Natural killer cell (primary cell): ENCODE data around the gene HOXC6. TPM values are rescaled to one million over a fixed set of nuclear protein-coding genes. Genes with fewer than 3 reads are reported as not detected.

ENCODE experiments used
- ATAC-seq, 3 donors: fragments of 150-1000 bp in 2 of 3; fragments of 200-7000 bp in 1 of 3; cut with Tn5 transposase; 1 replicate in 1 of 3; 2 replicates in 2 of 3; pipeline ENCODE4 v1.10.0; 2021; ENCODE audit warnings: mild to moderate bottlenecking in 2 of 3, moderate library complexity in 2 of 3
- DNase-seq, 2 donors: peaks; one replicate each; pipeline versions ENCODE4 v3.0.0 to v3.0.0-alpha.2; 2013 to 2021; ENCODE audit warnings: mixed read lengths in 1 of 2
- H3K27ac ChIP-seq: one replicate; pipeline ENCODE4 v1.5.1; 2013; ENCODE audit warnings: mild to moderate bottlenecking, low read length
- H3K27me3 ChIP-seq: one replicate; pipeline ENCODE4 v1.6.1; 2013; ENCODE audit warnings: low read length; ENCODE audit not compliant: control insufficient read depth, insufficient read depth
- H3K36me3 ChIP-seq: one replicate; pipeline ENCODE4 v1.6.1; 2013; ENCODE audit warnings: low read length; ENCODE audit not compliant: control insufficient read depth, insufficient read depth
- H3K4me1 ChIP-seq: one replicate; pipeline ENCODE4 v1.6.1; 2013; ENCODE audit warnings: low read length; ENCODE audit not compliant: control insufficient read depth, insufficient read depth
- H3K4me3 ChIP-seq: one replicate; pipeline ENCODE4 v1.5.1; 2013; ENCODE audit warnings: low read length
- H3K9me3 ChIP-seq: one replicate; pipeline ENCODE4 v1.6.1; 2013; ENCODE audit warnings: low read length; ENCODE audit not compliant: control insufficient read depth, insufficient read depth
- H3K27ac Mint-ChIP-seq, 2 donors: one replicate each; pipeline ENCODE4 v1.8.0; 2022; ENCODE audit warnings: mild to moderate bottlenecking in 2 of 2, mixed read lengths in 2 of 2, moderate library complexity in 1 of 2
- H3K27me3 Mint-ChIP-seq, 2 donors: one replicate each; pipeline ENCODE4 v1.8.0; 2022; ENCODE audit warnings: low read depth in 2 of 2, mixed read lengths in 2 of 2
- H3K36me3 Mint-ChIP-seq: one replicate; pipeline ENCODE4 v1.8.0; 2022; ENCODE audit warnings: mixed read lengths
- H3K4me1 Mint-ChIP-seq, 2 donors: one replicate each; pipeline ENCODE4 v1.8.0; 2022; ENCODE audit warnings: mixed read lengths in 2 of 2
- H3K4me3 Mint-ChIP-seq: one replicate; pipeline ENCODE4 v1.8.0; 2022; ENCODE audit warnings: mild to moderate bottlenecking, moderate library complexity, mixed read lengths
- H3K9me3 Mint-ChIP-seq, 2 donors: one replicate each; pipeline ENCODE4 v1.8.0; 2022; ENCODE audit warnings: mixed read lengths in 2 of 2
- CTCF ChIP-seq: fragments of 200-600 bp; IDR thresholded peaks from one replicate; pipeline ENCODE4 v1.8.0; 2022; ENCODE audit warnings: antibody characterized with exemption
- WGBS: methylation state at CpG from one replicate; pipeline ENCODE4 v1.1.7; 2013; ENCODE audit warnings: missing lambda C conversion rate; ENCODE audit not compliant: insufficient coverage; 5-methylcytosine and 5-hydroxymethylcytosine counted together
- intact Hi-C: fragments of 100-400 bp; cut with micrococcal nuclease; formaldehyde crosslinking; loops from one replicate; pipeline ENCODE4 v1.14.2; 2022
- total RNA-seq, 4 donors: library from RNA; stranded (reverse); fragments of 120-200 nt in 1 of 4; gene quantifications; one replicate each; pipeline versions ENCODE4 v1.2.3 to v1.2.4, GENCODE V29; 2013 to 2022

The HOXC6 gene
- total RNA-seq, 3 donors from 2014 or later (not counting 1 experiment from before 2014, with no cell fraction given): not detected

GRCh38 chr12:53980802-53981496 is 47.3 kb upstream of the HOXC6 start:
- intact Hi-C loops: loop anchor here (10.0 kb wide), 1 partner anchor 186 kb away; no protein-coding TSS in a partner anchor
- no peak overlapping the region for H3K4me3 ChIP-seq
- DNase-seq (no peak), ATAC-seq (no peak)
- H3K4me1 Mint-ChIP-seq: peaks cover 15 to 20% of the 10 kb centered on the region in 2 donors
- H3K36me3 ChIP-seq: no peaks in the 10 kb centered on the region
- H3K4me3 Mint-ChIP-seq: no peak overlapping the region
- no peak overlapping the region for H3K27ac ChIP-seq
- H3K9me3 ChIP-seq: peaks cover 5% of the 10 kb centered on the region
- 20% methylated on average over 14 of the region's 15 CpGs for WGBS
- H3K9me3 Mint-ChIP-seq: no peaks in the 10 kb centered on the region
- no peaks in the 10 kb centered on the region for H3K36me3 Mint-ChIP-seq
- peaks cover 82% of the 10 kb centered on the region for H3K27me3 ChIP-seq
- peaks cover 17% of the 10 kb centered on the region for H3K4me1 ChIP-seq
- H3K27me3 Mint-ChIP-seq: peaks cover 82 to 89% of the 10 kb centered on the region in 2 donors
- no peak for TF ChIP-seq CTCF
- H3K27ac Mint-ChIP-seq: no peak overlapping the region

GRCh38 chr12:53981634-53982565 is 46.3 kb upstream of the HOXC6 start:
- H3K27ac Mint-ChIP-seq: no peak overlapping the region
- peaks cover 81 to 88% of the 10 kb centered on the region in 2 donors for H3K27me3 Mint-ChIP-seq
- Histone ChIP-seq H3K4me3 (no peak overlapping the region), H3K9me3 (peaks cover 5% of the 10 kb centered on the region), H3K36me3 (no peaks in the 10 kb centered on the region), H3K27ac (no peak overlapping the region), H3K27me3 (peaks cover 82% of the 10 kb centered on the region), H3K4me1 (peaks cover 23% of the 10 kb centered on the region)
- ATAC-seq (no peak), DNase-seq (no peak)
- no peaks in the 10 kb centered on the region for H3K9me3 Mint-ChIP-seq
- WGBS: 19% methylated on average over 30 of the region's 30 CpGs
- H3K4me3 Mint-ChIP-seq: peak overlapping the region; percentile 49
- TF ChIP-seq CTCF: no peak
- peaks cover 15 to 27% of the 10 kb centered on the region in 2 donors for H3K4me1 Mint-ChIP-seq
- H3K36me3 Mint-ChIP-seq: no peaks in the 10 kb centered on the region
- intact Hi-C loops: loop anchor here (10.0 kb wide), 1 partner anchor 187 kb away; no protein-coding TSS in a partner anchor

GRCh38 chr12:53982648-53983567 is 45.3 kb upstream of the HOXC6 start:
- ATAC-seq (no peak), DNase-seq (no peak)
- 15% methylated on average over 25 of the region's 26 CpGs for WGBS
- H3K4me1 Mint-ChIP-seq: peaks cover 14 to 28% of the 10 kb centered on the region in 2 donors
- Histone ChIP-seq H3K36me3 (no peaks in the 10 kb centered on the region), H3K27me3 (peaks cover 83% of the 10 kb centered on the region), H3K9me3 (peaks cover 5% of the 10 kb centered on the region), H3K4me1 (peaks cover 22% of the 10 kb centered on the region), H3K4me3 (no peak overlapping the region), H3K27ac (no peak overlapping the region)
- TF ChIP-seq CTCF: no peak
- intact Hi-C loops: loop anchor here (10.0 kb wide), 1 partner anchor 188 kb away; no protein-coding TSS in a partner anchor
- peak overlapping the region; percentile 37 for H3K4me3 Mint-ChIP-seq
- H3K27me3 Mint-ChIP-seq: peaks cover 84 to 88% of the 10 kb centered on the region in 2 donors
- H3K9me3 Mint-ChIP-seq: no peaks in the 10 kb centered on the region
- H3K36me3 Mint-ChIP-seq: no peaks in the 10 kb centered on the region
- peak overlapping the region in 1 of 2 donors; percentile 43 for H3K27ac Mint-ChIP-seq
